Liver (tissue), 9 donors: ENCODE measurements around the gene TEK. TPM values are rescaled to one million over a fixed set of nuclear protein-coding genes. Genes with fewer than 3 reads are reported as not detected.
"Not testable (repeated sequence)": the region's sequence is repeated elsewhere in the genome, so short reads cannot be mapped to it uniquely, and the experiment has no call there.

ENCODE experiments used
- DNase-seq: peaks from one replicate; pipeline ENCODE4 v3.0.0-alpha.2; 2017; ENCODE audit warnings: low spot score
- H3K27ac ChIP-seq, 2 donors: one replicate each; pipeline ENCODE4 v1.7.0; 2013; ENCODE audit warnings: inconsistent platforms in 2 of 2, low read length in 2 of 2, control low read depth in 1 of 2, low read depth in 1 of 2, mild to moderate bottlenecking in 1 of 2
- H3K27me3 ChIP-seq, 4 donors: one replicate each; pipeline versions ENCODE4 v1.6.1 to v1.7.0; 2013; ENCODE audit warnings: low read length in 3 of 4, inconsistent platforms in 1 of 4, mild to moderate bottlenecking in 1 of 4, moderate library complexity in 1 of 4; ENCODE audit not compliant: control insufficient read depth in 4 of 4, insufficient read depth in 4 of 4
- H3K36me3 ChIP-seq, 4 donors: one replicate each; pipeline versions ENCODE4 v1.6.1 to v1.7.0; 2013; ENCODE audit warnings: low read length in 3 of 4, mild to moderate bottlenecking in 3 of 4, low read depth in 1 of 4, moderate library complexity in 1 of 4; ENCODE audit not compliant: control insufficient read depth in 4 of 4, insufficient read depth in 3 of 4
- H3K4me1 ChIP-seq, 4 donors: one replicate each; pipeline versions ENCODE4 v1.6.1 to v1.7.0; 2013; ENCODE audit warnings: low read length in 3 of 4, mild to moderate bottlenecking in 3 of 4, moderate library complexity in 1 of 4; ENCODE audit not compliant: control insufficient read depth in 4 of 4, insufficient read depth in 4 of 4
- H3K4me3 ChIP-seq, 3 donors: one replicate each; pipeline versions ENCODE4 v1.6.1 to v1.7.0; 2013; ENCODE audit warnings: low read length in 3 of 3, control low read depth in 1 of 3, low read depth in 1 of 3, mild to moderate bottlenecking in 1 of 3
- H3K9ac ChIP-seq, 2 donors: one replicate each; pipeline ENCODE4 v1.7.0; 2013; ENCODE audit warnings: low read length in 2 of 2, mild to moderate bottlenecking in 2 of 2, moderate library complexity in 2 of 2, control low read depth in 1 of 2, low read depth in 1 of 2
- H3K9me3 ChIP-seq, 4 donors: one replicate each; pipeline versions ENCODE4 v1.6.1 to v1.7.0; 2013; ENCODE audit warnings: low read length in 3 of 4; ENCODE audit not compliant: control insufficient read depth in 4 of 4
- ATF3 ChIP-seq: IDR thresholded peaks from 2 replicates; pipeline ENCODE4 v1.6.1; 2016; ENCODE audit warnings: antibody characterized with exemption
- CTCF ChIP-seq: fragments of 150-350 bp; IDR thresholded peaks from 2 replicates; pipeline ENCODE4 v1.5.1; 2017; ENCODE audit warnings: improper control_type of control experiment, low read depth, low read length; ENCODE audit not compliant: missing input control
- EGR1 ChIP-seq, 2 donors: IDR thresholded peaks; 2 replicates each; pipeline ENCODE4 v1.6.1; 2016 to 2018; ENCODE audit warnings: antibody characterized with exemption in 2 of 2, low read depth in 2 of 2
- FOXA1 ChIP-seq: IDR thresholded peaks from 2 replicates; pipeline ENCODE4 v1.6.1; 2016; ENCODE audit warnings: antibody characterized with exemption
- GABPA ChIP-seq, 2 donors: IDR thresholded peaks in 1 of 2; conservative IDR thresholded peaks in 1 of 2; 2 replicates each; pipeline ENCODE4 v1.6.1; 2016; ENCODE audit warnings: antibody characterized with exemption in 2 of 2, mild to moderate bottlenecking in 1 of 2, moderate library complexity in 1 of 2
- HNF4A ChIP-seq, 2 donors: conservative IDR thresholded peaks; 2 replicates each; pipeline ENCODE4 v1.6.1; 2016; ENCODE audit warnings: antibody characterized with exemption in 2 of 2, mild to moderate bottlenecking in 2 of 2
- HNF4G ChIP-seq: IDR thresholded peaks from 2 replicates; pipeline ENCODE4 v1.6.1; 2016; ENCODE audit warnings: antibody characterized with exemption
- JUND ChIP-seq, 2 donors: IDR thresholded peaks; 2 replicates each; pipeline ENCODE4 v1.6.1; 2016; ENCODE audit warnings: antibody characterized with exemption in 2 of 2
- MAX ChIP-seq: IDR thresholded peaks from 2 replicates; pipeline ENCODE4 v1.6.1; 2016; ENCODE audit warnings: antibody characterized with exemption
- NR2F2 ChIP-seq: IDR thresholded peaks from 2 replicates; pipeline ENCODE4 v1.6.1; 2016; ENCODE audit warnings: antibody characterized with exemption
- RAD21 ChIP-seq, 2 donors: IDR thresholded peaks; 2 replicates each; pipeline ENCODE4 v1.6.1; 2016; ENCODE audit warnings: antibody characterized with exemption in 2 of 2, mild to moderate bottlenecking in 2 of 2
- REST ChIP-seq: IDR thresholded peaks from 2 replicates; pipeline ENCODE4 v1.6.1; 2016; ENCODE audit warnings: antibody characterized with exemption, mild to moderate bottlenecking
- RXRA ChIP-seq, 2 donors: IDR thresholded peaks; 2 replicates each; pipeline ENCODE4 v1.6.1; 2017 to 2018; ENCODE audit warnings: antibody characterized with exemption in 2 of 2, mild to moderate bottlenecking in 1 of 2
- SP1 ChIP-seq: IDR thresholded peaks from 2 replicates; pipeline ENCODE4 v1.6.1; 2018; ENCODE audit warnings: antibody characterized with exemption, mild to moderate bottlenecking
- TAF1 ChIP-seq: conservative IDR thresholded peaks from 2 replicates; pipeline ENCODE4 v1.6.1; 2016; ENCODE audit warnings: antibody characterized with exemption, mild to moderate bottlenecking
- ZBTB33 ChIP-seq: IDR thresholded peaks from 2 replicates; pipeline ENCODE4 v1.6.1; 2016; ENCODE audit warnings: antibody characterized with exemption
- WGBS: extraction: QIAGEN DNeasy Blood & Tissue Kit; methylation state at CpG from one replicate; pipeline ENCODE4 v1.1.7; 2013; 5-methylcytosine and 5-hydroxymethylcytosine counted together
- polyA plus RNA-seq, 2 donors: library from polyadenylated mRNA; stranded (reverse) in 1 of 2; unstranded in 1 of 2; fragments of 200-250 nt in 1 of 2; fragments of >200 nt in 1 of 2; fragmentation: Nextera tagmentation in 1 of 2; extraction: Ambion mirVana in 1 of 2; gene quantifications; one replicate each; pipeline versions ENCODE4 v1.2.1 to v1.2.3, GENCODE V29; 2013 to 2015
- total RNA-seq, 2 donors: library from RNA; depleted of rRNA; stranded (reverse); fragments of >200 nt; gene quantifications; one replicate each; pipeline ENCODE4 v1.2.3, GENCODE V29; 2014
- donor health status: healthy.
- donor health status: healthy.
- donor health status: healthy.
- donor health status: healthy.
- donor health status: healthy.

The TEK gene
- total and polyA plus RNA-seq, 4 donors = 2.9 to 13.8 (median 8.4) TPM

GRCh38 chr9:27090231-27090630 is 18.8 kb upstream of the TEK start:
- Histone ChIP-seq H3K27ac (no peak overlapping the region), H3K36me3 (no peaks in the 10 kb centered on the region), H3K27me3 (no peaks in the 10 kb centered on the region), H3K9ac (no peak overlapping the region), H3K4me1 (peaks cover 0 to 3% (median 0%) of the 10 kb centered on the region in 4 donors), H3K9me3 (no peaks in the 10 kb centered on the region), H3K4me3 (no peak overlapping the region)
- no peak for TF ChIP-seq RXRA (IDR thresholded peaks at IDR 0.05)
- no peak for TF ChIP-seq REST
- no peak for TF ChIP-seq SP1
- no peak for TF ChIP-seq HNF4G
- no peak for TF ChIP-seq MAX
- no peak for TF ChIP-seq EGR1 (IDR thresholded peaks at IDR 0.05; ENCODE audit: low read depth in 2 of 2)
- no peak for TF ChIP-seq ATF3
- no peak for TF ChIP-seq HNF4A (conservative IDR thresholded peaks at IDR 0.05)
- TF ChIP-seq ZBTB33 = no peak
- TF ChIP-seq CTCF = no peak
- no peak for TF ChIP-seq GABPA (IDR thresholded peaks at IDR 0.05 in 1 of 2, conservative IDR thresholded peaks at IDR 0.05 in 1 of 2)
- no peak for TF ChIP-seq RAD21 (IDR thresholded peaks at IDR 0.05)
- DNase-seq = no peak

- Histone ChIP-seq H3K4me3 (no peak overlapping the region), H3K27ac (no peak overlapping the region), H3K4me1 (peaks cover 0 to 3% (median 0%) of the 10 kb centered on the region in 4 donors), H3K9ac (no peak overlapping the region), H3K9me3 (no peaks in the 10 kb centered on the region), H3K27me3 (no peaks in the 10 kb centered on the region), H3K36me3 (no peaks in the 10 kb centered on the region)
- no peak for TF ChIP-seq MAX
- no peak for TF ChIP-seq HNF4A (conservative IDR thresholded peaks at IDR 0.05)
- no peak for TF ChIP-seq FOXA1
- TF ChIP-seq REST = no peak
- no peak for TF ChIP-seq TAF1
- TF ChIP-seq NR2F2 = no peak
- no peak for TF ChIP-seq HNF4G
- TF ChIP-seq JUND (IDR thresholded peaks at IDR 0.05) = no peak
- no peak for TF ChIP-seq RXRA (IDR thresholded peaks at IDR 0.05)
- TF ChIP-seq ATF3 = no peak
- WGBS = 96% methylated on average over 1 of the region's 1 CpG
- no peak for DNase-seq
Measured at GRCh38 chr9:27090711-27091110, 18.3 kb upstream of the TEK start.

- H3K27me3 ChIP-seq, H3K27ac ChIP-seq, H3K9me3 ChIP-seq, H3K4me1 ChIP-seq, H3K36me3 ChIP-seq, H3K4me3 ChIP-seq, H3K9ac ChIP-seq, DNase-seq: not testable (repeated sequence)
- WGBS = 95% methylated on average over 27 of the region's 27 CpGs
Measured at GRCh38 chr9:27092496-27092895, 16.5 kb upstream of the TEK start.
